Mesenchymal stem cell (in vitro differentiated cells and primary cell): ENCODE results near the gene FICD.

ENCODE experiments used
- DNase-seq: peaks from one replicate; pipeline ENCODE4 v3.0.0-alpha.2; 2013
- H2AFZ ChIP-seq: one replicate; pipeline ENCODE4 v1.6.1; 2013; ENCODE audit warnings: low read depth, mild to moderate bottlenecking, control low read depth, inconsistent platforms, low read length, moderate library complexity
- H2AK5ac ChIP-seq: 2 replicates; pipeline ENCODE4 v1.6.1; 2013; ENCODE audit warnings: low read length, moderate library complexity, mild to moderate bottlenecking, inconsistent platforms; ENCODE audit not compliant: severe bottlenecking
- H2BK120ac ChIP-seq: one replicate; pipeline ENCODE4 v1.6.1; 2013; ENCODE audit warnings: low read depth, mild to moderate bottlenecking, inconsistent platforms, low read length, moderate library complexity
- H2BK12ac ChIP-seq, 2 experiments: one replicate each; pipeline ENCODE4 v1.6.1; 2013; ENCODE audit warnings: inconsistent platforms in 2 of 2, low read length in 2 of 2, mild to moderate bottlenecking in 2 of 2, moderate library complexity in 2 of 2, control low read depth in 1 of 2
- H2BK15ac ChIP-seq: one replicate; pipeline ENCODE4 v1.6.1; 2013; ENCODE audit warnings: mild to moderate bottlenecking, low read depth, inconsistent platforms; ENCODE audit not compliant: poor library complexity, severe bottlenecking
- H2BK5ac ChIP-seq: 2 replicates; pipeline ENCODE4 v1.6.1; 2013; ENCODE audit warnings: low read depth, mild to moderate bottlenecking, low read length, control low read depth, inconsistent platforms; ENCODE audit not compliant: poor library complexity, severe bottlenecking
- H3K14ac ChIP-seq, 2 experiments: one replicate each; pipeline ENCODE4 v1.6.1; 2013; ENCODE audit warnings: inconsistent platforms in 2 of 2, low read length in 2 of 2, control low read depth in 1 of 2, mild to moderate bottlenecking in 1 of 2, moderate library complexity in 1 of 2
- H3K18ac ChIP-seq, 2 experiments: one replicate each; pipeline ENCODE4 v1.6.1; 2013; ENCODE audit warnings: inconsistent platforms in 2 of 2, low read length in 2 of 2, control low read depth in 1 of 2, low read depth in 1 of 2, mild to moderate bottlenecking in 1 of 2
- H3K23ac ChIP-seq, 2 experiments: one replicate each; pipeline ENCODE4 v1.6.1; 2013; ENCODE audit warnings: inconsistent platforms in 2 of 2, low read length in 2 of 2, mild to moderate bottlenecking in 2 of 2, moderate library complexity in 2 of 2, control low read depth in 1 of 2
- H3K27ac ChIP-seq: 2 replicates; pipeline ENCODE4 v1.5.1; 2013; ENCODE audit warnings: mild to moderate bottlenecking, moderate library complexity, low read length, control low read depth, inconsistent platforms; ENCODE audit not compliant: poor library complexity, severe bottlenecking
- H3K27me3 ChIP-seq, 2 experiments: 2 replicates each; pipeline versions ENCODE4 v1.6.1 to v1.7.0; 2013; ENCODE audit warnings: low read length in 2 of 2, mild to moderate bottlenecking in 2 of 2, moderate library complexity in 2 of 2, control low read depth in 1 of 2, inconsistent platforms in 1 of 2; ENCODE audit not compliant: control insufficient read depth in 1 of 2, insufficient read depth in 1 of 2
- H3K36me3 ChIP-seq, 2 experiments: 2 replicates each; pipeline versions ENCODE4 v1.6.1 to v1.7.0; 2013; ENCODE audit warnings: low read length in 2 of 2, control low read depth in 1 of 2, inconsistent platforms in 1 of 2, low read depth in 1 of 2, mild to moderate bottlenecking in 1 of 2; ENCODE audit not compliant: insufficient read depth in 2 of 2, control insufficient read depth in 1 of 2
- H3K4ac ChIP-seq, 2 experiments: one replicate each; pipeline ENCODE4 v1.6.1; 2013; ENCODE audit warnings: inconsistent platforms in 2 of 2, low read length in 2 of 2, mild to moderate bottlenecking in 2 of 2, moderate library complexity in 2 of 2, control low read depth in 1 of 2, low read depth in 1 of 2
- H3K4me1 ChIP-seq: 2 replicates; pipeline ENCODE4 v1.6.1; 2013; ENCODE audit warnings: low read depth, low read length, control low read depth; ENCODE audit not compliant: control insufficient read depth, insufficient read depth
- H3K4me2 ChIP-seq: 2 replicates; pipeline ENCODE4 v1.6.1; 2013; ENCODE audit warnings: low read length, mild to moderate bottlenecking, inconsistent platforms; ENCODE audit not compliant: poor library complexity, severe bottlenecking
- H3K4me3 ChIP-seq, 2 experiments: 2 replicates each; pipeline versions ENCODE4 v1.5.1 to v1.7.0; 2013; ENCODE audit warnings: low read length in 2 of 2, mild to moderate bottlenecking in 2 of 2, control low read depth in 1 of 2, low read depth in 1 of 2; ENCODE audit not compliant: insufficient read depth in 1 of 2
- H3K79me1 ChIP-seq: replicated peaks from 2 replicates; pipeline ENCODE4 v1.6.1; 2013; ENCODE audit warnings: mild to moderate bottlenecking, control low read depth, low read length, inconsistent platforms; ENCODE audit not compliant: poor library complexity, severe bottlenecking
- H3K9ac ChIP-seq: 2 replicates; pipeline ENCODE4 v1.7.0; 2013; ENCODE audit warnings: mild to moderate bottlenecking, low read length, moderate library complexity
- H3K9me3 ChIP-seq: 2 replicates; pipeline ENCODE4 v1.7.0; 2013; ENCODE audit warnings: mild to moderate bottlenecking, low read length; ENCODE audit not compliant: control insufficient read depth
- H4K8ac ChIP-seq: one replicate; pipeline ENCODE4 v1.6.1; 2013; ENCODE audit warnings: inconsistent platforms, mild to moderate bottlenecking, low read length, moderate library complexity
- H4K91ac ChIP-seq: one replicate; pipeline ENCODE4 v1.6.1; 2013; ENCODE audit warnings: mild to moderate bottlenecking, low read length, inconsistent platforms
- WGBS: methylation state at CpG from one replicate; pipeline ENCODE4 v1.1.7; 2013; ENCODE audit warnings: mixed read lengths; 5-methylcytosine and 5-hydroxymethylcytosine counted together

Gene FICD

GRCh38 chr12:108518716-108519496, 3.8 kb downstream of the FICD start:
- DNase-seq, result no peak
- Histone ChIP-seq H2BK12ac (no peak overlapping the region), H4K91ac (no peak overlapping the region), H3K36me3 (peaks cover 52 to 69% of the 10 kb centered on the region in 2 experiments), H3K23ac (no peak overlapping the region), H2BK120ac (no peak overlapping the region), H2AK5ac (no peak overlapping the region), H3K27ac (no peak overlapping the region), H3K9me3 (no peaks in the 10 kb centered on the region), H2AFZ (no peak overlapping the region), H3K4ac (no peak overlapping the region), H3K9ac (no peak overlapping the region), H3K4me3 (no peak overlapping the region), H3K14ac (no peak overlapping the region), H3K4me2 (no peak overlapping the region), H2BK15ac (no peak overlapping the region), H3K18ac (no peak overlapping the region), H3K4me1 (peaks cover 16% of the 10 kb centered on the region), H3K27me3 (peaks cover 0 to under 1% of the 10 kb centered on the region in 2 experiments), H2BK5ac (no peak overlapping the region), H4K8ac (no peak overlapping the region), H3K79me1 (peaks cover 43% of the 10 kb centered on the region)
- 96% methylated on average over 39 of the region's 39 CpGs for WGBS

GRCh38 chr12:108519558-108519957, 4.5 kb downstream of the FICD start:
- Histone ChIP-seq H2AFZ (no peak overlapping the region), H2BK5ac (no peak overlapping the region), H3K27ac (no peak overlapping the region), H3K79me1 (peaks cover 49% of the 10 kb centered on the region), H3K36me3 (peaks cover 59 to 75% of the 10 kb centered on the region in 2 experiments), H3K18ac (no peak overlapping the region), H3K27me3 (no peaks in the 10 kb centered on the region), H4K91ac (no peak overlapping the region), H3K4me2 (no peak overlapping the region), H3K9me3 (no peaks in the 10 kb centered on the region), H3K14ac (no peak overlapping the region), H3K23ac (no peak overlapping the region), H4K8ac (no peak overlapping the region), H2BK15ac (no peak overlapping the region), H2AK5ac (no peak overlapping the region), H3K4me1 (peaks cover 16% of the 10 kb centered on the region), H3K4me3 (no peak overlapping the region), H2BK120ac (no peak overlapping the region), H3K4ac (no peak overlapping the region), H3K9ac (no peak overlapping the region), H2BK12ac (no peak overlapping the region)
- 87% methylated on average over 4 of the region's 4 CpGs for WGBS
- no peak for DNase-seq

GRCh38 chr12:108523365-108523764, 8.3 kb downstream of the FICD start:
- H2BK12ac ChIP-seq, result no peak overlapping the region
- no peak for DNase-seq
- H3K14ac ChIP-seq, result no peak overlapping the region
- peaks cover 9% of the 10 kb centered on the region for H3K4me1 ChIP-seq
- no peak overlapping the region for H3K4me3 ChIP-seq
- no peak overlapping the region for H2BK15ac ChIP-seq
- no peak overlapping the region for H3K18ac ChIP-seq
- H3K79me1 ChIP-seq, result peaks cover 31% of the 10 kb centered on the region
- no peak overlapping the region for H3K9ac ChIP-seq
- H2BK120ac ChIP-seq, result no peak overlapping the region
- 96% methylated on average over 10 of the region's 14 CpGs for WGBS
- H3K9me3 ChIP-seq, result no peaks in the 10 kb centered on the region
- no peak overlapping the region for H2BK5ac ChIP-seq
- H4K91ac ChIP-seq, result no peak overlapping the region
- no peak overlapping the region for H2AK5ac ChIP-seq
- H3K27ac ChIP-seq, result no peak overlapping the region
- no peak overlapping the region for H4K8ac ChIP-seq
- no peak overlapping the region for H3K23ac ChIP-seq
- H3K36me3 ChIP-seq, result peaks cover 77 to 99% of the 10 kb centered on the region in 2 experiments
- H2AFZ ChIP-seq, result no peak overlapping the region
- H3K4ac ChIP-seq, result no peak overlapping the region
- no peak overlapping the region for H3K4me2 ChIP-seq
- H3K27me3 ChIP-seq, result no peaks in the 10 kb centered on the region

- H3K27me3 ChIP-seq, result no peaks in the 10 kb centered on the region
- H2BK12ac ChIP-seq, result no peak overlapping the region
- H3K4ac ChIP-seq, result no peak overlapping the region
- WGBS, result 38% methylated on average over 5 of the region's 5 CpGs
- no peak overlapping the region for H4K91ac ChIP-seq
- H2AFZ ChIP-seq, result no peak overlapping the region
- H3K4me1 ChIP-seq, result peaks cover 9% of the 10 kb centered on the region
- no peaks in the 10 kb centered on the region for H3K9me3 ChIP-seq
- no peak overlapping the region for H4K8ac ChIP-seq
- H3K27ac ChIP-seq, result peak overlapping the region; percentile 9
- no peak overlapping the region for H2AK5ac ChIP-seq
- no peak overlapping the region for H2BK5ac ChIP-seq
- H3K14ac ChIP-seq, result no peak overlapping the region
- H3K4me2 ChIP-seq, result no peak overlapping the region
- DNase-seq, result peak; percentile 63
- H2BK15ac ChIP-seq, result no peak overlapping the region
- no peak overlapping the region for H3K18ac ChIP-seq
- H2BK120ac ChIP-seq, result no peak overlapping the region
- H3K79me1 ChIP-seq, result peaks cover 34% of the 10 kb centered on the region
- H3K23ac ChIP-seq, result no peak overlapping the region
- peaks cover 69 to 97% of the 10 kb centered on the region in 2 experiments for H3K36me3 ChIP-seq
- peak overlapping the region; percentile 27 for H3K9ac ChIP-seq
- H3K4me3 ChIP-seq, result no peak overlapping the region
Observed at GRCh38 chr12:108525681-108526080, 10.6 kb downstream of the FICD start.
